Stomach (tissue), 4 donors: ENCODE results near the gene CYLC2.

Source experiments
- CTCF ChIP-seq, 7 experiments: fragments of 450-650 bp in 4 of 7; fragments of 200-600 bp in 3 of 7; sonication (generic) in 3 of 7; IDR thresholded peaks; one replicate each; pipeline ENCODE4 v1.5.1; 2016 to 2019; ENCODE audit warnings: antibody characterized with exemption in 7 of 7, control low read depth in 2 of 7, mild to moderate bottlenecking in 1 of 7
- EP300 ChIP-seq: sonication (generic); formaldehyde crosslinking; IDR thresholded peaks from one replicate; pipeline ENCODE4 v1.6.1; 2017; ENCODE audit warnings: antibody characterized with exemption
- POLR2AphosphoS5 ChIP-seq, 3 donors: sonication (generic); formaldehyde crosslinking; IDR thresholded peaks; one replicate each; pipeline ENCODE4 v1.6.1; 2016; ENCODE audit warnings: antibody characterized with exemption in 3 of 3

- TF ChIP-seq CTCF (IDR thresholded peaks at IDR 0.05) (no peak), POLR2AphosphoS5 (IDR thresholded peaks at IDR 0.05) (no peak), EP300 (no peak)
These were observed 19.9 kb upstream of the CYLC2 start for GRCh38 chr9:102975251-102975650.
